ENCODE measurements around the gene F13B. TPM values are rescaled to one million over a fixed set of nuclear protein-coding genes. Genes with fewer than 3 reads are reported as not detected.

The F13B gene
- total RNA-seq, 1 donor from 2014 or later: not detected

Other genes starting within 250 kb of the F13B start
- 0.60 TPM for gene CFHR1, start 247.5 kb downstream of the F13B start, total RNA-seq
- not detected for gene CFHR4, start 179.2 kb downstream of the F13B start, total RNA-seq
- gene CFHR2, start 123.5 kb downstream of the F13B start, total RNA-seq: not detected
- not detected for gene CFHR5, start 89.7 kb downstream of the F13B start, total RNA-seq
- 13.4 TPM for gene ASPM, start 79.4 kb upstream of the F13B start, total RNA-seq
- gene ZBTB41, start 134.0 kb upstream of the F13B start, total RNA-seq: 5.4 TPM
- gene CRB1, start 201.0 kb upstream of the F13B start, total RNA-seq: not detected

All from esophagus mucosa (tissue), 1 donor.